ENCODE results near the gene KRT75.

DNA sequence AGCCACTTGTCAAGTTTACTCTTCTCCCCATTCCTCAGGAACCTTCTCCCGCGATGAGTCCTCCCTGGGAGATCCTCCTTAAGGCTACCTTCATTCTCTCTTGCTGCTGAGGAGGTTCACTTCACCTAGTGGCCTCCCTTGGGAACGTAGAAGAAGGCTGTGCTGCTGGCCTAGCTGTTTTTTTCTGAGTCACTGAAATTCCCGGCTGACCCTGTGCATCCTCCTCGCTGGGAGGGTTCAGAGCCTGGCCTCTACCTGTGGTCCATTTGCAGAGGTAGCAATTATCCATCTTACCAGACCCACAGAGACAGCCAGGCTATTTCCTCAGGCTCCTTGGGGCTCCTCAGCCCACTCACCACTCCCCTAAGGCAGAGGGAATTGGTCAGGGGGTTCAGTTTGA, 32.6 kb downstream of the KRT75 start:
- TF ChIP-seq, protein P1, sequence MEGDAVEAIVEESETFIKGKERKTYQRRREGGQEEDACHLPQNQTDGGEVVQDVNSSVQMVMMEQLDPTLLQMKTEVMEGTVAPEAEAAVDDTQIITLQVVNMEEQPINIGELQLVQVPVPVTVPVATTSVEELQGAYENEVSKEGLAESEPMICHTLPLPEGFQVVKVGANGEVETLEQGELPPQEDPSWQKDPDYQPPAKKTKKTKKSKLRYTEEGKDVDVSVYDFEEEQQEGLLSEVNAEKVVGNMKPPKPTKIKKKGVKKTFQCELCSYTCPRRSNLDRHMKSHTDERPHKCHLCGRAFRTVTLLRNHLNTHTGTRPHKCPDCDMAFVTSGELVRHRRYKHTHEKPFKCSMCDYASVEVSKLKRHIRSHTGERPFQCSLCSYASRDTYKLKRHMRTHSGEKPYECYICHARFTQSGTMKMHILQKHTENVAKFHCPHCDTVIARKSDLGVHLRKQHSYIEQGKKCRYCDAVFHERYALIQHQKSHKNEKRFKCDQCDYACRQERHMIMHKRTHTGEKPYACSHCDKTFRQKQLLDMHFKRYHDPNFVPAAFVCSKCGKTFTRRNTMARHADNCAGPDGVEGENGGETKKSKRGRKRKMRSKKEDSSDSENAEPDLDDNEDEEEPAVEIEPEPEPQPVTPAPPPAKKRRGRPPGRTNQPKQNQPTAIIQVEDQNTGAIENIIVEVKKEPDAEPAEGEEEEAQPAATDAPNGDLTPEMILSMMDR (IDR thresholded peaks at IDR 0.05 in 8 of 11, conservative IDR thresholded peaks at IDR 0.05 in 3 of 11) = no peak
- TF ChIP-seq POLR2A (IDR thresholded peaks at IDR 0.05) = no peak
- no peak for TF ChIP-seq POLR2AphosphoS5 (IDR thresholded peaks at IDR 0.05)
